Thyroid gland (tissue), 4 donors: ENCODE results near the gene CDH4. TPM values are rescaled to one million over a fixed set of nuclear protein-coding genes. Genes with fewer than 3 reads are reported as not detected.

Experiments
- DNase-seq, 2 donors: peaks; one replicate each; pipeline ENCODE4 v3.0.0-alpha.2; 2019
- H3K27ac ChIP-seq, 3 donors: fragments of 200-600 bp; sonication (generic); 1 replicate in 2 of 3; 2 replicates in 1 of 3; pipeline ENCODE4 v1.5.1; 2016 to 2019; ENCODE audit warnings: mild to moderate bottlenecking in 1 of 3, moderate library complexity in 1 of 3
- H3K27me3 ChIP-seq: fragments of 200-600 bp; sonication (generic); one replicate; pipeline ENCODE4 v1.5.1; 2019
- H3K36me3 ChIP-seq, 2 donors: fragments of 200-600 bp; sonication (generic); one replicate each; pipeline ENCODE4 v1.5.1; 2016 to 2019
- H3K4me1 ChIP-seq, 2 donors: fragments of 200-600 bp; sonication (generic); one replicate each; pipeline ENCODE4 v1.5.1; 2017 to 2019
- H3K4me3 ChIP-seq, 3 donors: fragments of 200-600 bp; sonication (generic); replicated peaks in 1 of 3; 1 replicate in 2 of 3; 2 replicates in 1 of 3; pipeline ENCODE4 v1.5.1; 2016; ENCODE audit warnings: mild to moderate bottlenecking in 1 of 3
- H3K9me3 ChIP-seq: fragments of 200-600 bp; sonication (generic); one replicate; pipeline ENCODE4 v1.5.1; 2017
- POLR2A ChIP-seq, 2 donors: fragments of 450-650 bp; IDR thresholded peaks; one replicate each; pipeline ENCODE4 v1.6.1; 2017; ENCODE audit warnings: antibody characterized with exemption in 2 of 2, mild to moderate bottlenecking in 2 of 2, moderate library complexity in 1 of 2
- WGBS, 2 donors: methylation state at CpG; one replicate each; pipeline ENCODE4 v1.1.5; 2017; 5-methylcytosine and 5-hydroxymethylcytosine counted together
- intact Hi-C: fragments of 100-400 bp; cut with DNase I; formaldehyde crosslinking; loops from one replicate; pipeline ENCODE4 v1.15.1; 2023
- total RNA-seq, 4 donors: library from RNA; depleted of rRNA; stranded (reverse); fragments of >200 nt; gene quantifications; one replicate each; pipeline ENCODE4 v1.2.3, GENCODE V29; 2016
- TF ChIP-seq, protein P1 (sequence below), 6 experiments: fragments of 200-600 bp in 3 of 6; fragments of 450-650 bp in 3 of 6; sonication (generic) in 3 of 6; IDR thresholded peaks; one replicate each; pipeline ENCODE4 v1.5.1; 2016 to 2019; ENCODE audit warnings: antibody characterized with exemption in 6 of 6, mild to moderate bottlenecking in 2 of 6, inconsistent platforms in 1 of 6, moderate library complexity in 1 of 6

The CDH4 gene
- total RNA-seq, 4 donors from 2014 or later = 0.22 to 0.29 (median 0.29) TPM; not detected in 1

DNA sequence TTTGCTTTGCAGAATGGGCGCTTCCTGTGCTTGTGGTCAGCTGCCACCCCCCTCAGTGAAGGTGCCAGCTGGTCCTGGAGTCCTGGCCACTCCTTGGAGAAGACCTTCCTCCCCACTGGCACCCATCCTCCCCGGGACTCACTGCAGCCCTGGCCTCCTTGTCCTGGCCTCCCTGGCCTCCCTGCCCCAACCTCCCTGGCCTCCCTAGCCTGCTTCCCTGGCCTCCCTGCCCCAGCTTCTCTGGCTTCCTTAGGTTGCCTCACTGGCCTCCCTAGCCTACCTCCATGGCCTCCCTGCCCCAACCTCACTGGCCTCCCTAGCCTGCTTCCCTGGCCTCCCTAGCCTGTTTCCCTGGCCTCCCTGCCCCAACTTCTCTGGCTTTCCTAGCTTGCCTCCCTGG is 297.8 kb downstream of the CDH4 start:
- no peak overlapping the region for H3K4me3 ChIP-seq
- TF ChIP-seq, protein P1, sequence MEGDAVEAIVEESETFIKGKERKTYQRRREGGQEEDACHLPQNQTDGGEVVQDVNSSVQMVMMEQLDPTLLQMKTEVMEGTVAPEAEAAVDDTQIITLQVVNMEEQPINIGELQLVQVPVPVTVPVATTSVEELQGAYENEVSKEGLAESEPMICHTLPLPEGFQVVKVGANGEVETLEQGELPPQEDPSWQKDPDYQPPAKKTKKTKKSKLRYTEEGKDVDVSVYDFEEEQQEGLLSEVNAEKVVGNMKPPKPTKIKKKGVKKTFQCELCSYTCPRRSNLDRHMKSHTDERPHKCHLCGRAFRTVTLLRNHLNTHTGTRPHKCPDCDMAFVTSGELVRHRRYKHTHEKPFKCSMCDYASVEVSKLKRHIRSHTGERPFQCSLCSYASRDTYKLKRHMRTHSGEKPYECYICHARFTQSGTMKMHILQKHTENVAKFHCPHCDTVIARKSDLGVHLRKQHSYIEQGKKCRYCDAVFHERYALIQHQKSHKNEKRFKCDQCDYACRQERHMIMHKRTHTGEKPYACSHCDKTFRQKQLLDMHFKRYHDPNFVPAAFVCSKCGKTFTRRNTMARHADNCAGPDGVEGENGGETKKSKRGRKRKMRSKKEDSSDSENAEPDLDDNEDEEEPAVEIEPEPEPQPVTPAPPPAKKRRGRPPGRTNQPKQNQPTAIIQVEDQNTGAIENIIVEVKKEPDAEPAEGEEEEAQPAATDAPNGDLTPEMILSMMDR (IDR thresholded peaks at IDR 0.05) = no peak
- no peak for TF ChIP-seq POLR2A (IDR thresholded peaks at IDR 0.05)
- no peaks in the 10 kb centered on the region for H3K27me3 ChIP-seq
- WGBS, 2 donors = 83 to 92% methylated on average over 2 of the region's 2 CpGs
- intact Hi-C loops = no loop called here
- no peaks in the 10 kb centered on the region for H3K9me3 ChIP-seq
- H3K36me3 ChIP-seq = no peaks in the 10 kb centered on the region
- no peaks in the 10 kb centered on the region for H3K4me1 ChIP-seq
- no peak overlapping the region for H3K27ac ChIP-seq
- DNase-seq = no peak

DNA sequence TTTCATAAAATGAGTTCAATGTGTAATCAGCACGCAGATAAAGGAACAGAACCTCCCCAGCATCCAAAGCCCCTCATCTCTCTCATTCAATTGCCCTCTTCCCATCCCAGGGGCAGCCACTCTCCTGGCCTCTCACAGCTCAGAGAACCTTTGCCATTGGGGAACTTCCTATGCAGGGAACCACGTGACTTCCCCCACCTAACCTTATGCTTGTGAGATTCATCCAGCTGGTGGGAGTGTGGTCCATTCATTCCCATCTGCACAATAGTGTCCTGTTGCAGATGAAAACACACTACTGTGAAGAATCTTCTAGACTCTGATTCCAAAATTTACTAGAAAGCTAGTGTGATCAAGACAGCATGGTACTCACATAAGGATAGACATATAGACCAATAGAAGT is 299.3 kb downstream of the CDH4 start:
- DNase-seq = no peak
- no peaks in the 10 kb centered on the region for H3K4me1 ChIP-seq

DNA sequence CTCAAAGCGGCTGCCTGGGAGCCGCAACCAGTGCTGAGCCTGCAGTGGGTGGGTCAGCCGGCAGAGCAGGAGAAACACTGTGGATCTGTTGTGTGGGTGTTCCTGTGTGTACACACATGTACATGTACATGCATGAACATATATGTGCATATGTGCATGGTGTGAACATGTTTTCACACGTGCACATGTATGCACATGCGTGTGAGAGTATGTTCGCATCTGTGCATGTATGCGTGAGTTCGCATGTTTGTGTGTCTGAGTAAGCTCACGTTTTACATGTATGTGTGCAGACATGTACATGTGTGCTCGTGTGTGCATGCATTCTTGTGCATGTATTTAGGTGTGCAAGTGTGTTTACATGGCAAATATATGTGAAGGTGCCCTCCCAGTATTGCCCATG is 302.6 kb downstream of the CDH4 start:
- no peak overlapping the region for H3K4me3 ChIP-seq
- intact Hi-C loops = no loop called here
- H3K27me3 ChIP-seq = no peaks in the 10 kb centered on the region
- TF ChIP-seq, protein P1 (IDR thresholded peaks at IDR 0.05) = no peak
- no peak for TF ChIP-seq POLR2A (IDR thresholded peaks at IDR 0.05)
- H3K27ac ChIP-seq = no peak overlapping the region
- 88 to 93% methylated on average over 9 to 10 of the region's 10 CpGs for WGBS, 2 donors
- DNase-seq = no peak
- no peaks in the 10 kb centered on the region for H3K36me3 ChIP-seq
- H3K4me1 ChIP-seq = no peaks in the 10 kb centered on the region
- no peaks in the 10 kb centered on the region for H3K9me3 ChIP-seq

More for the DNA sequence above, 299.3 kb downstream of the CDH4 start:
- no peaks in the 10 kb centered on the region for H3K9me3 ChIP-seq
- WGBS, 2 donors = 83 to 91% methylated on average over 2 of the region's 2 CpGs
- H3K27me3 ChIP-seq = no peaks in the 10 kb centered on the region
- no peak for TF ChIP-seq POLR2A (IDR thresholded peaks at IDR 0.05)
- TF ChIP-seq, protein P1 (IDR thresholded peaks at IDR 0.05) = no peak
- H3K27ac ChIP-seq = no peak overlapping the region
- intact Hi-C loops = no loop called here
- no peaks in the 10 kb centered on the region for H3K36me3 ChIP-seq
- H3K4me3 ChIP-seq = no peak overlapping the region

DNA sequence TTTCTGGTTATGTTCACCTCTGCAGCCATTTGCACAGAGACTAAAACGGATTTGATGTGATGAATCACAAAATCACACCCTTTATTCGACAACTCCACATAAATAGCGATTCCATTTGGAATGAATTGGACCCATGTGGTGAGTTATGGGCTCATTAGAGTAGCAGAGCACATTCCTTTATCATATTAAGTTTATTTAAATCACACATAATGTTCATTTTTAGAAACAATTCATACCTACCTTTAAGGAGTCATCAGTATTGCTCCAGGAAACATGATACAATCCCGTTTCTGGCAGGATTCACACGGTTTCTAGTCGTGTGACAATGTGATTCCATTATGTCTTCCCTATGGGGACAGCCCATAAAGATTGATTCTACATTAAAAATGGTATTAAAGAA is 303.5 kb downstream of the CDH4 start:
- intact Hi-C loops = no loop called here
- no peak for DNase-seq
- Histone ChIP-seq H3K36me3 (no peaks in the 10 kb centered on the region), H3K27ac (no peak overlapping the region), H3K4me1 (no peaks in the 10 kb centered on the region), H3K9me3 (no peaks in the 10 kb centered on the region), H3K4me3 (no peak overlapping the region), H3K27me3 (no peaks in the 10 kb centered on the region)
- TF ChIP-seq, protein P1 (IDR thresholded peaks at IDR 0.05) = no peak
- no peak for TF ChIP-seq POLR2A (IDR thresholded peaks at IDR 0.05)
- WGBS, 2 donors = 77 to 87% methylated on average over 6 of the region's 6 CpGs

DNA sequence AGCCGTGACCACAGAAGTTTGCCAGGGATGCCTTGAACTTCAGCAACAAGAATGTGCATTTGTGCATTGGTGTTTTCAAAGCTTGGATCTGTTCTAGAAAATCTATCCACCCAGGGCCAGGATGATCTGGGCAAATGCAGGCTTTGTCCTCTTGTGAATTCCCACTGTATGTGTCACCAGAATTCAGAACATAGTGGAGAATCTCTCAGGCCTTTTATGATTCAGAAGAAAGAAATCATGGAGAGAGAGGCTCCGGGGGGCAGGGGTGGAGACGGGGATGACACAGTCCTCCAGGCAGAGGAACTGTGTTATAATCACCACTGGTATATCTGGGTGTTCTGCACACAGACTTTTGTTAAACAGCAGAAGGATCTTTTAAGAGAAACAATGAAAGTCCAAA is 304.1 kb downstream of the CDH4 start:
- H3K9me3 ChIP-seq = no peaks in the 10 kb centered on the region
- 82 to 91% methylated on average over 3 of the region's 3 CpGs for WGBS, 2 donors
- intact Hi-C loops = no loop called here
- H3K27ac ChIP-seq = no peak overlapping the region
- no peaks in the 10 kb centered on the region for H3K36me3 ChIP-seq
- no peaks in the 10 kb centered on the region for H3K27me3 ChIP-seq
- TF ChIP-seq, protein P1 (IDR thresholded peaks at IDR 0.05) = no peak
- no peak for TF ChIP-seq POLR2A (IDR thresholded peaks at IDR 0.05)
- H3K4me3 ChIP-seq = no peak overlapping the region
- no peak for DNase-seq
- H3K4me1 ChIP-seq = no peaks in the 10 kb centered on the region
